ENCODE data around the gene FAM135A. TPM values are rescaled to one million over a fixed set of nuclear protein-coding genes. Genes with fewer than 3 reads are reported as not detected.
A peak's percentile ranks its signal among the peaks of the same experiment; 100 is the strongest.

Gene FAM135A
- total and polyA plus RNA-seq, 2 experiments from 2014 or later, result 35.2 to 68.7 TPM

- Histone ChIP-seq H3K79me2 (replicated peaks; ENCODE audit: insufficient read depth) (no peaks in the 10 kb centered on the region), H4K20me1 (replicated peaks; ENCODE audit: insufficient read depth) (no peaks in the 10 kb centered on the region), H2AFZ (peak overlapping the region; percentile 63; the same call in 1 of the 2 replicates), H3K27ac (ENCODE audit: low read depth) (no peak overlapping the region), H3K4me2 (no peak overlapping the region), H3K27me3 (ENCODE audit: insufficient read depth) (no peaks in the 10 kb centered on the region), H3K4me1 (ENCODE audit: insufficient read depth) (no peaks in the 10 kb centered on the region), H3F3A (replicated peaks; ENCODE audit: low read depth) (no peaks in the 10 kb centered on the region), H3K36me3 (ENCODE audit: insufficient read depth) (no peaks in the 10 kb centered on the region), H3K9me2 (ENCODE audit: insufficient read depth) (no peaks in the 10 kb centered on the region; the same call in 1 of the 2 replicates), H3K4me3 (no peak overlapping the region)
- Mint-ChIP-seq H3K36me3 (ENCODE audit: low read depth) (no peaks in the 10 kb centered on the region), H3K27ac (no peak overlapping the region), H3K4me3 (no peak overlapping the region), H3K27me3 (ENCODE audit: insufficient read depth, low read depth, poor library complexity) (peaks cover 2% of the 10 kb centered on the region), H3K9me3 (no peaks in the 10 kb centered on the region), H3K4me1 (peaks cover 8% of the 10 kb centered on the region; the same call in 2 of the 3 replicates)
- ATAC-seq (no peak), DNase-seq (ENCODE audit: low spot score) (no peak)
- TF ChIP-seq ZNF114 (CRISPR knock-in tag; IDR thresholded peaks at IDR 0.05) (no peak), EZH2phosphoT487 (IDR thresholded peaks at IDR 0.05; ENCODE audit: unreplicated experiment) (no peak), ZNF331 (CRISPR knock-in tag; IDR thresholded peaks at IDR 0.05; ENCODE audit: low read depth) (no peak), JUNB (IDR thresholded peaks at IDR 0.05; ENCODE audit: unreplicated experiment) (no peak), REST (IDR thresholded peaks at IDR 0.05; ENCODE audit: unreplicated experiment) (no peak)
These were observed 33.8 kb upstream of the FAM135A start for GRCh38 chr6:70379473-70380013.

- H3K27me3 ChIP-seq (ENCODE audit: insufficient read depth), result no peaks in the 10 kb centered on the region
- H3K9me3 Mint-ChIP-seq, result no peaks in the 10 kb centered on the region
- no peaks in the 10 kb centered on the region for H3K36me3 ChIP-seq (ENCODE audit: insufficient read depth)
- H3K27ac ChIP-seq (ENCODE audit: low read depth), result no peak overlapping the region
- H3K27ac Mint-ChIP-seq, result no peak overlapping the region
- peaks cover 8% of the 10 kb centered on the region; the same call in 2 of the 3 replicates for H3K4me1 Mint-ChIP-seq
- peaks cover 2% of the 10 kb centered on the region for H3K27me3 Mint-ChIP-seq (ENCODE audit: insufficient read depth, low read depth, poor library complexity)
- H4K20me1 ChIP-seq (replicated peaks; ENCODE audit: insufficient read depth), result no peaks in the 10 kb centered on the region
- H3K79me2 ChIP-seq (replicated peaks; ENCODE audit: insufficient read depth), result no peaks in the 10 kb centered on the region
- H3K4me2 ChIP-seq, result no peak overlapping the region
- peak overlapping the region; percentile 63; the same call in 1 of the 2 replicates for H2AFZ ChIP-seq
- no peaks in the 10 kb centered on the region for H3F3A ChIP-seq (replicated peaks; ENCODE audit: low read depth)
- no peak for DNase-seq (ENCODE audit: low spot score)
- H3K4me1 ChIP-seq (ENCODE audit: insufficient read depth), result no peaks in the 10 kb centered on the region
- H3K9me2 ChIP-seq (ENCODE audit: insufficient read depth), result no peaks in the 10 kb centered on the region; the same call in 1 of the 2 replicates
- H3K4me3 Mint-ChIP-seq, result no peak overlapping the region
- ATAC-seq, result no peak
- H3K4me3 ChIP-seq, result no peak overlapping the region
- H3K36me3 Mint-ChIP-seq (ENCODE audit: low read depth), result no peaks in the 10 kb centered on the region
- TF ChIP-seq POLR2AphosphoS5 (IDR thresholded peaks at IDR 0.05; ENCODE audit: low read depth) (no peak), REST (IDR thresholded peaks at IDR 0.05; ENCODE audit: unreplicated experiment) (no peak), ZNF462 (CRISPR knock-in tag; IDR thresholded peaks at IDR 0.05) (no peak), EZH2 (IDR thresholded peaks at IDR 0.05; ENCODE audit: low read depth, unreplicated experiment) (no peak), ZNF114 (CRISPR knock-in tag; IDR thresholded peaks at IDR 0.05) (no peak)
These were observed 33.1 kb upstream of the FAM135A start for GRCh38 chr6:70380252-70380651.
